IMR-90 (cell line): ENCODE measurements around the gene FSTL1. TPM values are rescaled to one million over a fixed set of nuclear protein-coding genes. Genes with fewer than 3 reads are reported as not detected.

Source experiments
- ATAC-seq: fragments of 200-7000 bp; cut with Tn5 transposase; 2 replicates; pipeline ENCODE4 v1.9.1; 2020; ENCODE audit warnings: low read depth, mild to moderate bottlenecking, moderate library complexity
- BruUV-seq: library from RNA; stranded (reverse); fragments of 400-500 nt; replicated peaks from 2 replicates; lab custom pipeline; 2021; lab: Mats Ljungman, UMichigan
- CTCF ChIA-PET: fragments of 300-600 bp; formaldehyde crosslinking; extraction: SDS; loops from one replicate; lab custom pipeline; 2021; ENCODE audit warnings: antibody characterized with exemption; lab: Yijun Ruan, JAX
- POLR2A ChIA-PET: fragments of 300-600 bp; sonication (Branson Sonifier 250); formaldehyde crosslinking; loops from one replicate; lab custom pipeline; 2022; ENCODE audit warnings: antibody characterized with exemption; ENCODE audit not compliant: unreplicated experiment; lab: Charles Lee
- DNase-seq: peaks from one replicate; pipeline ENCODE4 v3.0.0; 2013
- H2AFZ ChIP-seq: replicated peaks from 2 replicates; pipeline ENCODE3; 2013; ENCODE audit warnings: low read length, mild to moderate bottlenecking; ENCODE audit not compliant: poor library complexity
- H2AK5ac ChIP-seq: 2 replicates; pipeline ENCODE4 v1.6.1; 2013; ENCODE audit warnings: low read depth, low read length, inconsistent platforms
- H2AK9ac ChIP-seq: replicated peaks from 2 replicates; pipeline ENCODE3; 2013; ENCODE audit warnings: mild to moderate bottlenecking, low read depth, low read length, moderate library complexity; ENCODE audit not compliant: poor library complexity
- H2BK120ac ChIP-seq: 2 replicates; pipeline ENCODE4 v1.6.1; 2013; ENCODE audit warnings: low read depth, low read length, inconsistent platforms
- H2BK15ac ChIP-seq: 3 replicates; pipeline ENCODE4 v1.6.1; 2013; ENCODE audit warnings: low read depth, low read length, inconsistent platforms
- H2BK20ac ChIP-seq: 2 replicates; pipeline ENCODE4 v1.6.1; 2013; ENCODE audit warnings: low read depth, mild to moderate bottlenecking, inconsistent platforms, low read length, moderate library complexity
- H2BK5ac ChIP-seq: 2 replicates; pipeline ENCODE4 v1.6.1; 2013; ENCODE audit warnings: mild to moderate bottlenecking, low read depth, low read length, inconsistent platforms; ENCODE audit not compliant: poor library complexity, severe bottlenecking
- H3K14ac ChIP-seq: replicated peaks from 2 replicates; pipeline ENCODE4 v1.6.1; 2013; ENCODE audit warnings: low read depth, low read length, inconsistent platforms
- H3K18ac ChIP-seq: 2 replicates; pipeline ENCODE4 v1.6.1; 2013; ENCODE audit warnings: low read depth, low read length, control low read depth
- H3K23ac ChIP-seq: 2 replicates; pipeline ENCODE4 v1.6.1; 2013; ENCODE audit warnings: low read depth, low read length, inconsistent platforms
- H3K27ac ChIP-seq: 2 replicates; pipeline ENCODE4 v1.5.1; 2013; ENCODE audit warnings: mild to moderate bottlenecking, control low read depth, low read length; ENCODE audit not compliant: insufficient read depth
- H3K27me3 ChIP-seq: 2 replicates; pipeline ENCODE4 v1.6.1; 2013; ENCODE audit warnings: low read length; ENCODE audit not compliant: control insufficient read depth, insufficient read depth
- H3K36me3 ChIP-seq: 2 replicates; pipeline ENCODE4 v1.6.1; 2013; ENCODE audit warnings: low read length, mixed read lengths; ENCODE audit not compliant: control insufficient read depth, insufficient read depth
- H3K4ac ChIP-seq: 2 replicates; pipeline ENCODE4 v1.6.1; 2013; ENCODE audit warnings: low read depth, low read length, inconsistent platforms
- H3K4me1 ChIP-seq: 2 replicates; pipeline ENCODE4 v1.6.1; 2013; ENCODE audit warnings: low read length, mixed read lengths; ENCODE audit not compliant: control insufficient read depth, insufficient read depth
- H3K4me2 ChIP-seq: 2 replicates; pipeline ENCODE4 v1.6.1; 2013; ENCODE audit warnings: low read depth, mild to moderate bottlenecking, control low read depth, low read length, moderate library complexity
- H3K4me3 ChIP-seq: 2 replicates; pipeline ENCODE4 v1.5.1; 2013; ENCODE audit warnings: low read depth, mild to moderate bottlenecking, control low read depth, low read length, moderate library complexity; ENCODE audit not compliant: insufficient read depth
- H3K56ac ChIP-seq: 2 replicates; pipeline ENCODE4 v1.6.1; 2013; ENCODE audit warnings: low read length, inconsistent platforms; ENCODE audit not compliant: insufficient read depth; ENCODE audit errors: extremely low read depth
- H3K79me1 ChIP-seq, 2 experiments: 2 replicates each; pipeline ENCODE4 v1.6.1; 2013; ENCODE audit warnings: low read length in 2 of 2, inconsistent platforms in 1 of 2, low read depth in 1 of 2
- H3K9ac ChIP-seq: 2 replicates; pipeline ENCODE4 v1.6.1; 2013; ENCODE audit warnings: low read depth, low read length, control low read depth
- H3K9me1 ChIP-seq: 2 replicates; pipeline ENCODE4 v1.6.1; 2013; ENCODE audit warnings: low read length, inconsistent platforms; ENCODE audit not compliant: insufficient read depth
- H3K9me3 ChIP-seq: 2 replicates; pipeline ENCODE4 v1.6.1; 2013; ENCODE audit warnings: low read length; ENCODE audit not compliant: control insufficient read depth, insufficient read depth
- H4K20me1 ChIP-seq: 2 replicates; pipeline ENCODE4 v1.6.1; 2013; ENCODE audit warnings: low read length, inconsistent platforms; ENCODE audit not compliant: insufficient read depth
- H4K5ac ChIP-seq: 2 replicates; pipeline ENCODE4 v1.6.1; 2013; ENCODE audit warnings: mild to moderate bottlenecking, low read depth, low read length, control low read depth
- H4K8ac ChIP-seq, 2 experiments: 2 replicates each; pipeline ENCODE4 v1.6.1; 2013; ENCODE audit warnings: low read depth in 2 of 2, low read length in 2 of 2, control low read depth in 1 of 2, inconsistent platforms in 1 of 2
- H4K91ac ChIP-seq: 2 replicates; pipeline ENCODE4 v1.6.1; 2013; ENCODE audit warnings: low read depth, low read length, inconsistent platforms; ENCODE audit not compliant: insufficient read depth
- BHLHE40 ChIP-seq: fragments of 150-350 bp; IDR thresholded peaks from 2 replicates; pipeline ENCODE4 v1.6.1; 2016; ENCODE audit warnings: mild to moderate bottlenecking, low read depth, low read length
- MXI1 ChIP-seq: IDR thresholded peaks from 2 replicates; pipeline ENCODE4 v1.6.1; 2012; ENCODE audit warnings: low read depth, mild to moderate bottlenecking, low read length, moderate library complexity, borderline replicate concordance
- WGBS, 2 experiments: methylation state at CpG; one replicate each; pipeline versions ENCODE4 v1.1.5 to v1.1.7; 2013; ENCODE audit warnings: missing lambda C conversion rate in 2 of 2; ENCODE audit not compliant: insufficient read length in 1 of 2; ENCODE audit errors: extremely low coverage in 2 of 2; 5-methylcytosine and 5-hydroxymethylcytosine counted together
- dilution Hi-C: fragments of 300-500 bp; cut with HindIII; formaldehyde crosslinking; loops from one replicate; pipeline ENCODE4 v1.14.3; 2018; ENCODE audit warnings: low sequenced_read_pairs; ENCODE audit not compliant: unreplicated experiment
- in situ Hi-C: fragments of 300-500 bp; cut with MboI; formaldehyde crosslinking; loops from 3 replicates; pipeline ENCODE4 v1.14.3; 2019; ENCODE audit warnings: low sequenced_read_pairs, inconsistent platforms, mixed read lengths
- intact Hi-C: fragments of 100-400 bp; cut with micrococcal nuclease; formaldehyde crosslinking; loops from 2 replicates; pipeline ENCODE4 v1.10.0; 2022
- polyA plus RNA-seq, 3 experiments: library from polyadenylated mRNA; depleted of rRNA; stranded (reverse); fragments of >200 nt; gene quantifications; 2 replicates each; pipeline ENCODE4 v1.2.3, GENCODE V29; 2012; ENCODE audit warnings: low replicate concordance in 1 of 3
- total RNA-seq: library from RNA; depleted of rRNA; stranded (reverse); fragments of >200 nt; gene quantifications from 2 replicates; pipeline ENCODE4 v1.2.3, GENCODE V29; 2012

Gene FSTL1
- total and polyA plus RNA-seq, 2 of the 4 experiments (the other 2 are of a cell fraction) = 864 to 1,642 TPM

- ATAC-seq = no peak
- peak; percentile 25; the same call in 1 of the 2 replicates for TF ChIP-seq MXI1
- no peak for TF ChIP-seq BHLHE40
- intact Hi-C loops = loop anchor here (1.0 to 5.0 kb wide), 2 partner anchors 101 to 211 kb away; no protein-coding TSS in a partner anchor
These were observed 102.5 kb downstream of the FSTL1 start for GRCh38 chr3:120348065-120348990.

More at GRCh38 chr3:120348065-120348990, 102.5 kb downstream of the FSTL1 start:
- Histone ChIP-seq H3K36me3 (no peaks in the 10 kb centered on the region), H2BK15ac (no peak overlapping the region), H2BK20ac (no peak overlapping the region), H3K79me1 (peaks cover 5 to 49% of the 10 kb centered on the region in 2 experiments), H2AFZ (peak overlapping the region; percentile 98), H3K4me1 (peaks cover 5% of the 10 kb centered on the region), H3K18ac (peak overlapping the region; percentile 43; the same call in 1 of the 2 replicates), H3K56ac (peak overlapping the region; percentile 14; the same call in 1 of the 2 replicates), H3K14ac (peak overlapping the region; percentile 49), H2BK5ac (peak overlapping the region; percentile 90), H3K4me2 (peak overlapping the region; percentile 96), H2AK9ac (peak overlapping the region; percentile 89), H2BK120ac (peak overlapping the region; percentile 52; the same call in 1 of the 2 replicates), H4K8ac (peak overlapping the region; percentile 7 to 72; a peak in 3 of 4 replicates), H2AK5ac (peak overlapping the region; percentile 30), H3K4ac (peak overlapping the region; percentile 78), H4K91ac (peak overlapping the region; percentile 48; the same call in 1 of the 2 replicates), H3K4me3 (peak overlapping the region; percentile 80), H3K9ac (peak overlapping the region; percentile 76), H3K27me3 (no peaks in the 10 kb centered on the region), H3K9me3 (no peaks in the 10 kb centered on the region), H3K9me1 (peaks cover 2% of the 10 kb centered on the region), H3K23ac (peak overlapping the region; percentile 80), H3K27ac (peak overlapping the region; percentile 86), H4K5ac (peak overlapping the region; percentile 39), H4K20me1 (peaks cover 24% of the 10 kb centered on the region)
- in situ Hi-C loops (no loop called here), dilution Hi-C loops (no loop called here)
- 1% methylated on average over 26 of the region's 41 CpGs; no CpG with 5 or more reads in 1 of the 2 experiments for WGBS, 2 experiments
- ChIA-PET POLR2A (interaction anchor here (0.7 kb wide), 1 partner anchor 69 kb away, joined by 3 read pairs; no protein-coding TSS in a partner anchor), CTCF (interaction anchor here (1.1 to 1.2 kb wide), 2 partner anchors 11 to 211 kb away, joined by 4 read pairs; no protein-coding TSS in a partner anchor)
- BruUV-seq = no TSS peak
- peak; percentile 10 for DNase-seq
